ENCODE data around the gene SLC25A34. TPM values are rescaled to one million over a fixed set of nuclear protein-coding genes. Genes with fewer than 3 reads are reported as not detected.

The SLC25A34 gene
- total RNA-seq, 3 donors from 2014 or later: 1.1 to 2.8 (median 1.4) TPM

GRCh38 chr1:15748264-15748663 is 12.2 kb downstream of the SLC25A34 start:
- no peaks in the 10 kb centered on the region for H3K9me3 Mint-ChIP-seq
- H3K4me1 Mint-ChIP-seq (ENCODE audit: low read depth): no peaks in the 10 kb centered on the region
- no peak for DNase-seq
- H3K36me3 Mint-ChIP-seq (ENCODE audit: insufficient read depth): no peaks in the 10 kb centered on the region
- no peak overlapping the region for H3K4me3 Mint-ChIP-seq
- no peak for ATAC-seq
- peaks cover 2% of the 10 kb centered on the region for H3K27me3 Mint-ChIP-seq (ENCODE audit: low read depth)

GRCh38 chr1:15748690-15749398 is 12.8 kb downstream of the SLC25A34 start:
- DNase-seq (no peak), ATAC-seq (no peak)
- no peaks in the 10 kb centered on the region for H3K9me3 Mint-ChIP-seq
- H3K36me3 Mint-ChIP-seq (ENCODE audit: insufficient read depth): no peaks in the 10 kb centered on the region
- peaks cover 2% of the 10 kb centered on the region for H3K27me3 Mint-ChIP-seq (ENCODE audit: low read depth)
- H3K4me3 Mint-ChIP-seq: no peak overlapping the region
- H3K4me1 Mint-ChIP-seq (ENCODE audit: low read depth): no peaks in the 10 kb centered on the region

- Mint-ChIP-seq H3K4me3 (no peak overlapping the region), H3K36me3 (ENCODE audit: insufficient read depth) (no peaks in the 10 kb centered on the region), H3K27me3 (ENCODE audit: low read depth) (peaks cover 4% of the 10 kb centered on the region), H3K4me1 (ENCODE audit: low read depth) (no peaks in the 10 kb centered on the region), H3K9me3 (no peaks in the 10 kb centered on the region)
- no peak for ATAC-seq
- no peak for DNase-seq
Observed at GRCh38 chr1:15749399-15750291, 13.6 kb downstream of the SLC25A34 start.

- Mint-ChIP-seq H3K4me3 (no peak overlapping the region), H3K27me3 (ENCODE audit: low read depth) (peaks cover 10% of the 10 kb centered on the region)
- no peak for ATAC-seq
Observed at GRCh38 chr1:15750924-15751323, 14.9 kb downstream of the SLC25A34 start.

GRCh38 chr1:15751717-15752116 is 15.7 kb downstream of the SLC25A34 start:
- Mint-ChIP-seq H3K36me3 (ENCODE audit: insufficient read depth) (no peaks in the 10 kb centered on the region), H3K4me1 (ENCODE audit: low read depth) (peaks cover 6% of the 10 kb centered on the region), H3K4me3 (no peak overlapping the region), H3K9me3 (no peaks in the 10 kb centered on the region), H3K27me3 (ENCODE audit: low read depth) (peaks cover 18% of the 10 kb centered on the region)
- ATAC-seq (no peak), DNase-seq (no peak)

More at GRCh38 chr1:15750924-15751323, 14.9 kb downstream of the SLC25A34 start:
- no peaks in the 10 kb centered on the region for H3K36me3 Mint-ChIP-seq (ENCODE audit: insufficient read depth)
- H3K9me3 Mint-ChIP-seq: no peaks in the 10 kb centered on the region
- no peak for DNase-seq
- H3K4me1 Mint-ChIP-seq (ENCODE audit: low read depth): no peaks in the 10 kb centered on the region

- peaks cover 30% of the 10 kb centered on the region for H3K27me3 Mint-ChIP-seq (ENCODE audit: low read depth)
- no peak overlapping the region for H3K4me3 Mint-ChIP-seq
- no peaks in the 10 kb centered on the region for H3K36me3 Mint-ChIP-seq (ENCODE audit: insufficient read depth)
Observed at GRCh38 chr1:15753776-15754175, 17.7 kb downstream of the SLC25A34 start.

GRCh38 chr1:15755021-15755645 is 19.1 kb downstream of the SLC25A34 start:
- no peak for ATAC-seq
- no peak overlapping the region for H3K4me3 Mint-ChIP-seq
- H3K4me1 Mint-ChIP-seq (ENCODE audit: low read depth): peaks cover 18% of the 10 kb centered on the region
- peaks cover 36% of the 10 kb centered on the region for H3K27me3 Mint-ChIP-seq (ENCODE audit: low read depth)
- H3K9me3 Mint-ChIP-seq: no peaks in the 10 kb centered on the region
- no peaks in the 10 kb centered on the region for H3K36me3 Mint-ChIP-seq (ENCODE audit: insufficient read depth)
- no peak for DNase-seq

More at GRCh38 chr1:15753776-15754175, 17.7 kb downstream of the SLC25A34 start:
- Mint-ChIP-seq H3K4me1 (ENCODE audit: low read depth) (peaks cover 16% of the 10 kb centered on the region), H3K9me3 (no peaks in the 10 kb centered on the region)
- ATAC-seq (no peak), DNase-seq (no peak)

- no peaks in the 10 kb centered on the region for H3K36me3 Mint-ChIP-seq (ENCODE audit: insufficient read depth)
- H3K4me3 Mint-ChIP-seq: no peak overlapping the region
- DNase-seq (no peak), ATAC-seq (no peak)
- H3K9me3 Mint-ChIP-seq: no peaks in the 10 kb centered on the region
- peaks cover 18% of the 10 kb centered on the region for H3K4me1 Mint-ChIP-seq (ENCODE audit: low read depth)
- peaks cover 38% of the 10 kb centered on the region for H3K27me3 Mint-ChIP-seq (ENCODE audit: low read depth)
Observed at GRCh38 chr1:15755646-15756040, 19.6 kb downstream of the SLC25A34 start.

GRCh38 chr1:15756143-15757015 is 20.3 kb downstream of the SLC25A34 start:
- Mint-ChIP-seq H3K4me1 (ENCODE audit: low read depth) (peaks cover 18% of the 10 kb centered on the region), H3K36me3 (ENCODE audit: insufficient read depth) (no peaks in the 10 kb centered on the region), H3K27me3 (ENCODE audit: low read depth) (peaks cover 46% of the 10 kb centered on the region), H3K9me3 (no peaks in the 10 kb centered on the region), H3K4me3 (no peak overlapping the region)
- DNase-seq: no peak
- peak; percentile 10 to 19 for ATAC-seq

GRCh38 chr1:15757016-15757543 is 21.0 kb downstream of the SLC25A34 start:
- DNase-seq: no peak
- no peaks in the 10 kb centered on the region for H3K36me3 Mint-ChIP-seq (ENCODE audit: insufficient read depth)
- ATAC-seq: no peak
- H3K9me3 Mint-ChIP-seq: no peaks in the 10 kb centered on the region
- peaks cover 48% of the 10 kb centered on the region for H3K27me3 Mint-ChIP-seq (ENCODE audit: low read depth)
- H3K4me3 Mint-ChIP-seq: peak overlapping the region; percentile 26
- H3K4me1 Mint-ChIP-seq (ENCODE audit: low read depth): peaks cover 18% of the 10 kb centered on the region

- H3K4me1 Mint-ChIP-seq (ENCODE audit: low read depth): peaks cover 18% of the 10 kb centered on the region
- H3K9me3 Mint-ChIP-seq: no peaks in the 10 kb centered on the region
- ATAC-seq: no peak
- H3K36me3 Mint-ChIP-seq (ENCODE audit: insufficient read depth): no peaks in the 10 kb centered on the region
- peak overlapping the region; percentile 58 for H3K4me3 Mint-ChIP-seq
- no peak for DNase-seq
- peaks cover 46% of the 10 kb centered on the region for H3K27me3 Mint-ChIP-seq (ENCODE audit: low read depth)
Observed at GRCh38 chr1:15757575-15758342, 21.7 kb downstream of the SLC25A34 start.

GRCh38 chr1:15758343-15758931 is 22.4 kb downstream of the SLC25A34 start, which contains the start of gene FBLIM1:
Gene FBLIM1 (plus strand): TSS chr1:15758795. CDS start chr1:15764984, 6,189 bp downstream.
- H3K4me3 Mint-ChIP-seq: peak within 1 kb of the TSS; percentile 58
- DNase-seq (no peak), ATAC-seq (peak; percentile 38 to 52)
- no peaks in the 10 kb centered on the region for H3K36me3 Mint-ChIP-seq (ENCODE audit: insufficient read depth)
- H3K4me1 Mint-ChIP-seq (ENCODE audit: low read depth): peaks cover 18% of the 10 kb centered on the region
- peaks cover 46% of the 10 kb centered on the region for H3K27me3 Mint-ChIP-seq (ENCODE audit: low read depth)
- H3K9me3 Mint-ChIP-seq: no peaks in the 10 kb centered on the region

Data from activated T-cell treated with anti-CD3 and anti-CD28 coated beads, Interleukin-2, amount 50 U/mL, for 4 hours (primary cell).